ENCODE measurements around the gene TTC27. TPM values are rescaled to one million over a fixed set of nuclear protein-coding genes. Genes with fewer than 3 reads are reported as not detected.

TTC27 gene
- total and polyA plus RNA-seq, 4 donors, result 3.5 to 13.5 (median 6.3) TPM

- Histone ChIP-seq H3K27me3 (ENCODE audit: control insufficient read depth in 4 of 4, insufficient read depth in 4 of 4, low read length in 3 of 4) (no peaks in the 10 kb centered on the region), H3K9me3 (ENCODE audit: control insufficient read depth in 4 of 4, low read length in 3 of 4) (no peaks in the 10 kb centered on the region), H3K9ac (ENCODE audit: low read depth in 1 of 2, low read length in 2 of 2) (no peak overlapping the region), H3K4me3 (ENCODE audit: low read depth in 1 of 3, low read length in 3 of 3) (no peak overlapping the region), H3K27ac (ENCODE audit: low read depth in 1 of 2, low read length in 2 of 2) (no peak overlapping the region), H3K4me1 (ENCODE audit: control insufficient read depth in 4 of 4, insufficient read depth in 4 of 4, low read length in 3 of 4) (no peaks in the 10 kb centered on the region), H3K36me3 (ENCODE audit: control insufficient read depth in 4 of 4, insufficient read depth in 3 of 4, low read depth in 1 of 4, low read length in 3 of 4) (peaks cover 0 to 8% (median 4%) of the 10 kb centered on the region in 4 donors)
- TF ChIP-seq EGR1 (IDR thresholded peaks at IDR 0.05; ENCODE audit: low read depth in 2 of 2) (no peak), TAF1 (conservative IDR thresholded peaks at IDR 0.05) (no peak), GABPA (IDR thresholded peaks at IDR 0.05 in 1 of 2, conservative IDR thresholded peaks at IDR 0.05 in 1 of 2) (no peak), HNF4A (conservative IDR thresholded peaks at IDR 0.05) (no peak)
- 74% methylated on average over 3 of the region's 3 CpGs for WGBS
- DNase-seq (ENCODE audit: low spot score), result no peak
These were observed 36.0 kb upstream of the TTC27 start for GRCh38 chr2:32591669-32592463.

DNA sequence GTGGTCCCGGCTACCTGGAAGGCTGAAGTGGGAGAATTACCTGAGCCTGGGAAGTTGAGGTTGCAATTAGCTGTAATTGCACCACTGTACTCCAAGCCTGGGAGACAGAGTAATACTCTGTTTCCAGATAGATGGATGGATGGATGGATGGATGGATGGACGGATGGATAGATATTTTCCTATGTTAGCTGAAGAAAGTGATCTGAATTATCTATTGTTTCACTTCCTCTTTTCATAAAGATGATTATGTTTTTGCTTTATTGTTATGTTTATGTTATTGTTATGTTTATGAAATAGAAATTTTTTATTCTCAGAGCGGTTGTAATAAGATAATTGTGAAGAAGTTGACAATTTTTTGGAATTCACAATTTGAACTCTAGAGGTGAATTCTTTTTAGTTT is 33.3 kb upstream of the TTC27 start:
- no peaks in the 10 kb centered on the region for H3K4me1 ChIP-seq (ENCODE audit: control insufficient read depth in 4 of 4, insufficient read depth in 4 of 4, low read length in 3 of 4)
- TF ChIP-seq ZBTB33 (IDR thresholded peaks at IDR 0.05) (no peak), FOXA2 (IDR thresholded peaks at IDR 0.05) (no peak), RAD21 (IDR thresholded peaks at IDR 0.05) (no peak), JUND (IDR thresholded peaks at IDR 0.05) (no peak), HNF4G (IDR thresholded peaks at IDR 0.05) (no peak), GABPA (IDR thresholded peaks at IDR 0.05 in 1 of 2, conservative IDR thresholded peaks at IDR 0.05 in 1 of 2) (no peak), RXRA (IDR thresholded peaks at IDR 0.05) (no peak), FOXA1 (IDR thresholded peaks at IDR 0.05) (no peak), SP1 (IDR thresholded peaks at IDR 0.05) (no peak), TAF1 (conservative IDR thresholded peaks at IDR 0.05) (no peak)
- TF ChIP-seq, protein P1, sequence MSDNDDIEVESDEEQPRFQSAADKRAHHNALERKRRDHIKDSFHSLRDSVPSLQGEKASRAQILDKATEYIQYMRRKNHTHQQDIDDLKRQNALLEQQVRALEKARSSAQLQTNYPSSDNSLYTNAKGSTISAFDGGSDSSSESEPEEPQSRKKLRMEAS (IDR thresholded peaks at IDR 0.05), result no peak
- TF ChIP-seq, protein P2, sequence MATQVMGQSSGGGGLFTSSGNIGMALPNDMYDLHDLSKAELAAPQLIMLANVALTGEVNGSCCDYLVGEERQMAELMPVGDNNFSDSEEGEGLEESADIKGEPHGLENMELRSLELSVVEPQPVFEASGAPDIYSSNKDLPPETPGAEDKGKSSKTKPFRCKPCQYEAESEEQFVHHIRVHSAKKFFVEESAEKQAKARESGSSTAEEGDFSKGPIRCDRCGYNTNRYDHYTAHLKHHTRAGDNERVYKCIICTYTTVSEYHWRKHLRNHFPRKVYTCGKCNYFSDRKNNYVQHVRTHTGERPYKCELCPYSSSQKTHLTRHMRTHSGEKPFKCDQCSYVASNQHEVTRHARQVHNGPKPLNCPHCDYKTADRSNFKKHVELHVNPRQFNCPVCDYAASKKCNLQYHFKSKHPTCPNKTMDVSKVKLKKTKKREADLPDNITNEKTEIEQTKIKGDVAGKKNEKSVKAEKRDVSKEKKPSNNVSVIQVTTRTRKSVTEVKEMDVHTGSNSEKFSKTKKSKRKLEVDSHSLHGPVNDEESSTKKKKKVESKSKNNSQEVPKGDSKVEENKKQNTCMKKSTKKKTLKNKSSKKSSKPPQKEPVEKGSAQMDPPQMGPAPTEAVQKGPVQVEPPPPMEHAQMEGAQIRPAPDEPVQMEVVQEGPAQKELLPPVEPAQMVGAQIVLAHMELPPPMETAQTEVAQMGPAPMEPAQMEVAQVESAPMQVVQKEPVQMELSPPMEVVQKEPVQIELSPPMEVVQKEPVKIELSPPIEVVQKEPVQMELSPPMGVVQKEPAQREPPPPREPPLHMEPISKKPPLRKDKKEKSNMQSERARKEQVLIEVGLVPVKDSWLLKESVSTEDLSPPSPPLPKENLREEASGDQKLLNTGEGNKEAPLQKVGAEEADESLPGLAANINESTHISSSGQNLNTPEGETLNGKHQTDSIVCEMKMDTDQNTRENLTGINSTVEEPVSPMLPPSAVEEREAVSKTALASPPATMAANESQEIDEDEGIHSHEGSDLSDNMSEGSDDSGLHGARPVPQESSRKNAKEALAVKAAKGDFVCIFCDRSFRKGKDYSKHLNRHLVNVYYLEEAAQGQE (IDR thresholded peaks at IDR 0.05), result no peak
- TF ChIP-seq, protein P3, sequence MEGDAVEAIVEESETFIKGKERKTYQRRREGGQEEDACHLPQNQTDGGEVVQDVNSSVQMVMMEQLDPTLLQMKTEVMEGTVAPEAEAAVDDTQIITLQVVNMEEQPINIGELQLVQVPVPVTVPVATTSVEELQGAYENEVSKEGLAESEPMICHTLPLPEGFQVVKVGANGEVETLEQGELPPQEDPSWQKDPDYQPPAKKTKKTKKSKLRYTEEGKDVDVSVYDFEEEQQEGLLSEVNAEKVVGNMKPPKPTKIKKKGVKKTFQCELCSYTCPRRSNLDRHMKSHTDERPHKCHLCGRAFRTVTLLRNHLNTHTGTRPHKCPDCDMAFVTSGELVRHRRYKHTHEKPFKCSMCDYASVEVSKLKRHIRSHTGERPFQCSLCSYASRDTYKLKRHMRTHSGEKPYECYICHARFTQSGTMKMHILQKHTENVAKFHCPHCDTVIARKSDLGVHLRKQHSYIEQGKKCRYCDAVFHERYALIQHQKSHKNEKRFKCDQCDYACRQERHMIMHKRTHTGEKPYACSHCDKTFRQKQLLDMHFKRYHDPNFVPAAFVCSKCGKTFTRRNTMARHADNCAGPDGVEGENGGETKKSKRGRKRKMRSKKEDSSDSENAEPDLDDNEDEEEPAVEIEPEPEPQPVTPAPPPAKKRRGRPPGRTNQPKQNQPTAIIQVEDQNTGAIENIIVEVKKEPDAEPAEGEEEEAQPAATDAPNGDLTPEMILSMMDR (IDR thresholded peaks at IDR 0.05; ENCODE audit: low read depth, low read length, missing input control), result no peak
- no peaks in the 10 kb centered on the region for H3K27me3 ChIP-seq (ENCODE audit: control insufficient read depth in 4 of 4, insufficient read depth in 4 of 4, low read length in 3 of 4)
- no peaks in the 10 kb centered on the region for H3K9me3 ChIP-seq (ENCODE audit: control insufficient read depth in 4 of 4, low read length in 3 of 4)
- no peak overlapping the region for H3K4me3 ChIP-seq (ENCODE audit: low read depth in 1 of 3, low read length in 3 of 3)
- DNase-seq (ENCODE audit: low spot score), result no peak
- H3K9ac ChIP-seq (ENCODE audit: low read depth in 1 of 2, low read length in 2 of 2), result no peak overlapping the region
- 88% methylated on average over 3 of the region's 3 CpGs for WGBS
- no peak overlapping the region for H3K27ac ChIP-seq (ENCODE audit: low read depth in 1 of 2, low read length in 2 of 2)
- H3K36me3 ChIP-seq (ENCODE audit: control insufficient read depth in 4 of 4, insufficient read depth in 3 of 4, low read depth in 1 of 4, low read length in 3 of 4), result peaks cover 1 to 14% (median 10%) of the 10 kb centered on the region in 4 donors

Data from liver (tissue), 9 donors.